DOHH2 (cell line): Measurements from ENCODE around the gene TRAF6.

Experiments used
- H3F3A ChIP-seq: fragments of 200-600 bp; sonication (generic), shearing (Covaris generic); 2 replicates; pipeline ENCODE4 v1.6.0; 2016; ENCODE audit warnings: antibody characterized with exemption, mild to moderate bottlenecking; ENCODE audit not compliant: control insufficient read depth, insufficient read depth
- H3K27ac ChIP-seq: fragments of 200-600 bp; sonication (generic); 2 replicates; pipeline ENCODE4 v1.5.1; 2014; ENCODE audit warnings: low read depth, mild to moderate bottlenecking, low read length, moderate library complexity
- H3K27me3 ChIP-seq: fragments of 200-600 bp; sonication (generic); 2 replicates; pipeline ENCODE4 v1.6.1; 2014; ENCODE audit warnings: mild to moderate bottlenecking, low read length, mixed read lengths; ENCODE audit not compliant: control insufficient read depth
- H3K36me3 ChIP-seq: fragments of 200-600 bp; sonication (generic); 2 replicates; pipeline ENCODE4 v1.6.1; 2014; ENCODE audit warnings: mild to moderate bottlenecking, low read length, moderate library complexity, mixed read lengths; ENCODE audit not compliant: control insufficient read depth
- H3K4me1 ChIP-seq: fragments of 200-600 bp; sonication (generic); 2 replicates; pipeline ENCODE4 v1.6.1; 2014; ENCODE audit warnings: mild to moderate bottlenecking, low read length, mixed read lengths; ENCODE audit not compliant: control insufficient read depth
- H3K4me2 ChIP-seq: fragments of 200-600 bp; sonication (generic); 2 replicates; pipeline ENCODE4 v1.6.0; 2014; ENCODE audit warnings: mild to moderate bottlenecking, low read length, moderate library complexity
- H3K4me3 ChIP-seq: fragments of 200-600 bp; sonication (generic); 2 replicates; pipeline ENCODE4 v1.5.1; 2014; ENCODE audit warnings: mild to moderate bottlenecking, low read length, mixed read lengths
- H3K79me2 ChIP-seq: fragments of 200-600 bp; sonication (generic); 2 replicates; pipeline ENCODE4 v1.6.1; 2014; ENCODE audit warnings: mild to moderate bottlenecking, low read length, mixed read lengths; ENCODE audit not compliant: control insufficient read depth
- H3K9me2 ChIP-seq: fragments of 200-600 bp; sonication (generic); replicated peaks from 2 replicates; pipeline ENCODE4 v1.6.1; 2014; ENCODE audit warnings: mild to moderate bottlenecking, low read length, mixed read lengths; ENCODE audit not compliant: control insufficient read depth
- H3K9me3 ChIP-seq: fragments of 200-600 bp; sonication (generic); 2 replicates; pipeline ENCODE4 v1.6.1; 2014; ENCODE audit warnings: antibody characterized with exemption, low read length, mixed read lengths; ENCODE audit not compliant: control insufficient read depth, insufficient read depth
- H4K20me1 ChIP-seq: fragments of 200-600 bp; sonication (generic); 2 replicates; pipeline ENCODE4 v1.6.0; 2014; ENCODE audit warnings: low read depth, mild to moderate bottlenecking, antibody characterized with exemption, low read length, moderate library complexity; ENCODE audit not compliant: control insufficient read depth, insufficient read depth
- CTCF ChIP-seq: fragments of 200-600 bp; sonication (generic); IDR thresholded peaks from one replicate; pipeline ENCODE4 v1.5.1; 2014; ENCODE audit warnings: antibody characterized with exemption, mild to moderate bottlenecking, low read depth, low read length; ENCODE audit not compliant: poor library complexity, severe bottlenecking
- EZH2phosphoT487 ChIP-seq: fragments of 200-600 bp; sonication (generic); IDR thresholded peaks from 2 replicates; pipeline ENCODE4 v1.6.1; 2017; ENCODE audit warnings: borderline replicate concordance, mild to moderate bottlenecking, antibody characterized with exemption, low read length, moderate library complexity, mixed read lengths

The TRAF6 gene

GRCh38 chr11:36464720-36465119 is 45.4 kb downstream of the TRAF6 start:
- Histone ChIP-seq H3K4me1 (no peaks in the 10 kb centered on the region), H3K36me3 (no peaks in the 10 kb centered on the region), H3K4me2 (no peak overlapping the region), H4K20me1 (no peaks in the 10 kb centered on the region), H3K9me2 (no peaks in the 10 kb centered on the region), H3K4me3 (no peak overlapping the region), H3F3A (no peaks in the 10 kb centered on the region), H3K27me3 (no peaks in the 10 kb centered on the region; the same call in 1 of the 2 replicates), H3K27ac (no peak overlapping the region), H3K9me3 (no peaks in the 10 kb centered on the region), H3K79me2 (no peaks in the 10 kb centered on the region)
- no peak for TF ChIP-seq CTCF
- no peak for TF ChIP-seq EZH2phosphoT487

- Histone ChIP-seq H4K20me1 (no peaks in the 10 kb centered on the region), H3F3A (no peaks in the 10 kb centered on the region)
- TF ChIP-seq CTCF = no peak
- no peak for TF ChIP-seq EZH2phosphoT487
Observed at GRCh38 chr11:36463781-36464180, 46.3 kb downstream of the TRAF6 start.

GRCh38 chr11:36462321-36462720 is 47.8 kb downstream of the TRAF6 start:
- TF ChIP-seq CTCF (no peak), EZH2phosphoT487 (no peak)
- no peaks in the 10 kb centered on the region for H3F3A ChIP-seq
- no peaks in the 10 kb centered on the region for H3K27me3 ChIP-seq
- H3K4me3 ChIP-seq = no peak overlapping the region
- H3K9me2 ChIP-seq = no peaks in the 10 kb centered on the region
- H3K36me3 ChIP-seq = no peaks in the 10 kb centered on the region
- H3K79me2 ChIP-seq = no peaks in the 10 kb centered on the region
- no peaks in the 10 kb centered on the region for H3K4me1 ChIP-seq
- no peak overlapping the region for H3K4me2 ChIP-seq
- H3K27ac ChIP-seq = no peak overlapping the region
- no peaks in the 10 kb centered on the region for H3K9me3 ChIP-seq
- H4K20me1 ChIP-seq = no peaks in the 10 kb centered on the region

More at GRCh38 chr11:36463781-36464180, 46.3 kb downstream of the TRAF6 start:
- Histone ChIP-seq H3K4me1 (no peaks in the 10 kb centered on the region), H3K9me2 (no peaks in the 10 kb centered on the region), H3K36me3 (no peaks in the 10 kb centered on the region), H3K27me3 (no peaks in the 10 kb centered on the region), H3K4me3 (no peak overlapping the region), H3K79me2 (no peaks in the 10 kb centered on the region), H3K9me3 (no peaks in the 10 kb centered on the region), H3K4me2 (no peak overlapping the region), H3K27ac (no peak overlapping the region)

- H3K9me3 ChIP-seq = no peaks in the 10 kb centered on the region
- no peaks in the 10 kb centered on the region for H3K79me2 ChIP-seq
- TF ChIP-seq EZH2phosphoT487 = no peak
- TF ChIP-seq CTCF = no peak
- no peak overlapping the region for H3K4me2 ChIP-seq
- no peaks in the 10 kb centered on the region for H3K4me1 ChIP-seq
- H4K20me1 ChIP-seq = no peaks in the 10 kb centered on the region
- no peak overlapping the region for H3K4me3 ChIP-seq
- H3F3A ChIP-seq = no peaks in the 10 kb centered on the region
- no peak overlapping the region for H3K27ac ChIP-seq
- H3K36me3 ChIP-seq = no peaks in the 10 kb centered on the region
- no peaks in the 10 kb centered on the region for H3K9me2 ChIP-seq
- no peaks in the 10 kb centered on the region for H3K27me3 ChIP-seq
Observed at GRCh38 chr11:36460220-36460619, 49.9 kb downstream of the TRAF6 start.
